ENCODE measurements around the gene BLOC1S5. TPM values are rescaled to one million over a fixed set of nuclear protein-coding genes. Genes with fewer than 3 reads are reported as not detected.

Gene BLOC1S5
- polyA plus RNA-seq, 3 donors, result 3.7 to 11.7 (median 9.2) TPM

GRCh38 chr6:8005136-8005535 lies 59.1 kb downstream of the BLOC1S5 start:
- Histone ChIP-seq H2AFZ (ENCODE audit: insufficient read depth, low read depth, low read length, poor library complexity, severe bottlenecking) (no peak overlapping the region), H3K79me2 (ENCODE audit: insufficient read depth, low read length) (no peaks in the 10 kb centered on the region), H3K36me3 (replicated peaks in 1 of 2; ENCODE audit: control insufficient read depth in 1 of 2, insufficient read depth in 2 of 2, low read length in 2 of 2) (no peaks in the 10 kb centered on the region), H3K9ac (ENCODE audit: insufficient read depth, low read length, poor library complexity, severe bottlenecking) (no peak overlapping the region), H4K20me1 (ENCODE audit: insufficient read depth, low read length) (no peaks in the 10 kb centered on the region), H3K9me3 (replicated peaks in 1 of 2; ENCODE audit: control insufficient read depth in 1 of 2, insufficient read depth in 1 of 2, low read length in 2 of 2) (no peaks in the 10 kb centered on the region), H3K27ac (ENCODE audit: low read depth in 1 of 2, low read length in 2 of 2) (no peak overlapping the region), H3K4me3 (replicated peaks in 1 of 3; ENCODE audit: low read depth in 2 of 3, low read length in 3 of 3) (no peak overlapping the region), H3K27me3 (ENCODE audit: control insufficient read depth in 2 of 2, insufficient read depth in 2 of 2, low read length in 2 of 2) (no peaks in the 10 kb centered on the region), H3K4me2 (replicated peaks; ENCODE audit: extremely low read depth, low read length, poor library complexity, severe bottlenecking) (no peak overlapping the region), H3K4me1 (ENCODE audit: control insufficient read depth in 1 of 2, insufficient read depth in 2 of 2, low read length in 2 of 2) (no peaks in the 10 kb centered on the region)
- no peak for TF ChIP-seq CTCF (IDR thresholded peaks at IDR 0.05)
- Mint-ChIP-seq H3K27ac (no peak overlapping the region), H3K9me3 (no peaks in the 10 kb centered on the region), H3K27me3 (ENCODE audit: low read depth in 3 of 3) (no peaks in the 10 kb centered on the region), H3K36me3 (peaks cover 3 to 4% of the 10 kb centered on the region in 2 donors), H3K4me3 (no peak overlapping the region), H3K4me1 (no peaks in the 10 kb centered on the region)
- intact Hi-C loops (cut with micrococcal nuclease), result no loop called here
- 71% methylated on average over 1 of the region's 4 CpGs for WGBS (ENCODE audit: insufficient coverage)
- no peak for DNase-seq

- Mint-ChIP-seq H3K36me3 (no peaks in the 10 kb centered on the region), H3K4me1 (peaks cover 4% of the 10 kb centered on the region), H3K27ac (no peak overlapping the region), H3K4me3 (no peak overlapping the region), H3K27me3 (ENCODE audit: low read depth in 3 of 3) (peaks cover 0 to 2% (median 0%) of the 10 kb centered on the region in 3 donors), H3K9me3 (no peaks in the 10 kb centered on the region)
- H3K9me3 ChIP-seq (replicated peaks in 1 of 2; ENCODE audit: control insufficient read depth in 1 of 2, insufficient read depth in 1 of 2, low read length in 2 of 2), result no peaks in the 10 kb centered on the region
- no peaks in the 10 kb centered on the region for H4K20me1 ChIP-seq (ENCODE audit: insufficient read depth, low read length)
- no peaks in the 10 kb centered on the region for H3K36me3 ChIP-seq (replicated peaks in 1 of 2; ENCODE audit: control insufficient read depth in 1 of 2, insufficient read depth in 2 of 2, low read length in 2 of 2)
- intact Hi-C loops (cut with micrococcal nuclease), result no loop called here
- H3K79me2 ChIP-seq (ENCODE audit: insufficient read depth, low read length), result no peaks in the 10 kb centered on the region
- H3K27ac ChIP-seq (ENCODE audit: low read depth in 1 of 2, low read length in 2 of 2), result no peak overlapping the region
- H3K9ac ChIP-seq (ENCODE audit: insufficient read depth, low read length, poor library complexity, severe bottlenecking), result no peak overlapping the region
- no peak for DNase-seq
- no peaks in the 10 kb centered on the region for H3K4me1 ChIP-seq (ENCODE audit: control insufficient read depth in 1 of 2, insufficient read depth in 2 of 2, low read length in 2 of 2)
- no CpG with 5 or more reads among the region's 1 CpG for WGBS (ENCODE audit: insufficient coverage)
- H3K4me2 ChIP-seq (replicated peaks; ENCODE audit: extremely low read depth, low read length, poor library complexity, severe bottlenecking), result no peak overlapping the region
- H3K27me3 ChIP-seq (ENCODE audit: control insufficient read depth in 2 of 2, insufficient read depth in 2 of 2, low read length in 2 of 2), result no peaks in the 10 kb centered on the region
- H3K4me3 ChIP-seq (replicated peaks in 1 of 3; ENCODE audit: low read depth in 2 of 3, low read length in 3 of 3), result no peak overlapping the region
- H2AFZ ChIP-seq (ENCODE audit: insufficient read depth, low read depth, low read length, poor library complexity, severe bottlenecking), result no peak overlapping the region
- TF ChIP-seq CTCF (IDR thresholded peaks at IDR 0.05), result no peak
Measured at GRCh38 chr6:8000636-8001035, 63.6 kb downstream of the BLOC1S5 start.

Measured in CD14-positive monocyte (primary cell).